ENCODE measurements around the gene KIAA1755.

Gene KIAA1755

GRCh38 chr20:38231531-38232121 is 28.9 kb downstream of the KIAA1755 start:
- DNase-seq (ENCODE audit: low read depth): peak; percentile 55
- no peak overlapping the region for H3K4me3 ChIP-seq (ENCODE audit: low read depth, low read length)
- in situ Hi-C loops (cut with HindIII; ENCODE audit: low sequenced_read_pairs): no loop called here
- no peak for TF ChIP-seq CTCF (IDR thresholded peaks at IDR 0.05; ENCODE audit: low read depth, low read length, missing control alignments)

- in situ Hi-C loops (cut with HindIII; ENCODE audit: low sequenced_read_pairs): no loop called here
- no peak for TF ChIP-seq CTCF (IDR thresholded peaks at IDR 0.05; ENCODE audit: low read depth, low read length, missing control alignments)
- DNase-seq (ENCODE audit: low read depth): no peak
- no peak overlapping the region for H3K4me3 ChIP-seq (ENCODE audit: low read depth, low read length)
Measured at GRCh38 chr20:38230957-38231526, 29.5 kb downstream of the KIAA1755 start.

GRCh38 chr20:38230253-38230551 is 30.3 kb downstream of the KIAA1755 start:
- no peak for DNase-seq (ENCODE audit: low read depth)
- no peak overlapping the region for H3K4me3 ChIP-seq (ENCODE audit: low read depth, low read length)
- in situ Hi-C loops (cut with HindIII; ENCODE audit: low sequenced_read_pairs): no loop called here
- no peak for TF ChIP-seq CTCF (IDR thresholded peaks at IDR 0.05; ENCODE audit: low read depth, low read length, missing control alignments)

GRCh38 chr20:38229376-38230252 is 30.9 kb downstream of the KIAA1755 start:
- peak; percentile 57 for TF ChIP-seq CTCF (IDR thresholded peaks at IDR 0.05; ENCODE audit: low read depth, low read length, missing control alignments)
- in situ Hi-C loops (cut with HindIII; ENCODE audit: low sequenced_read_pairs): no loop called here
- DNase-seq (ENCODE audit: low read depth): no peak
- no peak overlapping the region for H3K4me3 ChIP-seq (ENCODE audit: low read depth, low read length)

- no peak overlapping the region for H3K4me3 ChIP-seq (ENCODE audit: low read depth, low read length)
- in situ Hi-C loops (cut with HindIII; ENCODE audit: low sequenced_read_pairs): no loop called here
- no peak for DNase-seq (ENCODE audit: low read depth)
- TF ChIP-seq CTCF (IDR thresholded peaks at IDR 0.05; ENCODE audit: low read depth, low read length, missing control alignments): no peak
Measured at GRCh38 chr20:38228436-38228835, 32.1 kb downstream of the KIAA1755 start.

- DNase-seq (ENCODE audit: low read depth): no peak
- in situ Hi-C loops (cut with HindIII; ENCODE audit: low sequenced_read_pairs): no loop called here
- no peak overlapping the region for H3K4me3 ChIP-seq (ENCODE audit: low read depth, low read length)
- no peak for TF ChIP-seq CTCF (IDR thresholded peaks at IDR 0.05; ENCODE audit: low read depth, low read length, missing control alignments)
Measured at GRCh38 chr20:38227420-38228360, 32.8 kb downstream of the KIAA1755 start.

All from astrocyte of the cerebellum (primary cell).